HG03520 (cell line): ENCODE data around the gene CDT1.
A peak's percentile ranks its signal among the peaks of the same experiment; 100 is the strongest.

Experiments
- ATAC-seq: cut with Tn5 transposase; IDR thresholded peaks from one replicate; pipeline ENCODE4 v1.9.1; 2021; ENCODE audit warnings: mild to moderate bottlenecking, moderate library complexity; ENCODE audit not compliant: unreplicated experiment

Gene CDT1

GRCh38 chr16:88854306-88855111 lies 50.9 kb downstream of the CDT1 start:
- no peak for ATAC-seq

- ATAC-seq: no peak
Observed at GRCh38 chr16:88855176-88855575, 51.6 kb downstream of the CDT1 start.

- no peak for ATAC-seq
Observed at GRCh38 chr16:88855736-88856121, 52.1 kb downstream of the CDT1 start.

GRCh38 chr16:88856122-88856827 lies 52.7 kb downstream of the CDT1 start:
- no peak for ATAC-seq

GRCh38 chr16:88856828-88857727 lies 53.5 kb downstream of the CDT1 start, which contains the start of the genes GALNS and TRAPPC2L:
Gene GALNS (minus strand): TSS chr16:88856947. CDS start chr16:88856877, 70 bp downstream.
Gene TRAPPC2L (plus strand): TSS chr16:88857127. CDS start chr16:88857151, 24 bp downstream.
- ATAC-seq: peak; percentile 74

GRCh38 chr16:88857728-88858339 lies 54.2 kb downstream of the CDT1 start:
- ATAC-seq: no peak
